Neural progenitor cell (in vitro differentiated cells): Measurements from ENCODE around the gene SLCO3A1.

Experiments
- CTCF ChIP-seq: fragments of 200-600 bp; sonication (generic); IDR thresholded peaks from 2 replicates; pipeline ENCODE4 v1.5.1; 2017; ENCODE audit warnings: antibody characterized with exemption, mild to moderate bottlenecking
- EZH2phosphoT487 ChIP-seq: fragments of 200-600 bp; sonication (generic); IDR thresholded peaks from 2 replicates; pipeline ENCODE4 v1.6.1; 2017; ENCODE audit warnings: antibody characterized with exemption

- TF ChIP-seq CTCF (peak; percentile 42), EZH2phosphoT487 (no peak)
Measured at GRCh38 chr15:92079047-92079446, 225.5 kb downstream of the SLCO3A1 start.
